Measurements from ENCODE around the gene SP1.
"Not testable (repeated sequence)": the region's sequence is repeated elsewhere in the genome, so short reads cannot be mapped to it uniquely, and the experiment has no call there.

SP1 gene

GRCh38 chr12:53365245-53365904 lies 14.6 kb upstream of the SP1 start:
- DNase-seq = no peak

GRCh38 chr12:53373554-53374133 lies 6.3 kb upstream of the SP1 start:
- not testable (repeated sequence) for DNase-seq

DNA sequence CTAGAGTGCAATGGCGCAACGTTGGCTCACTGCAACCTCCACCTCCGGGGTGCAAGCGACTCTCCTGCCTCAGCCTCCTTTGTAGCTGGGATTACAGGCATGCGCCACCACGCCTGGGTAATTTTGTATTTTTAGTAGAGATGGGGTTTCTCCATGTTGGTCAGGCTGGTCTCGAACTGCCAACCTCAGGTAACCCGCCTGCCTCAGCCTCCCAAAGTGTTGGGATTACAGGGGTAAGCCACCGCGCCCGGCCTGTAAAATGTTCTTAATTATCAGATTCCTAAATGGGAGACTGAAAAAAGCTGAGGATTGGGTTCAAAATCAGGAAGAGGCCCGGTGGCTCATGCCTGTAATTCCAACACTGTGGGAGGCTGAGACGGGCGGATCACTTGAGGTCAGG lies 5.7 kb upstream of the SP1 start:
- not testable (repeated sequence) for DNase-seq

DNA sequence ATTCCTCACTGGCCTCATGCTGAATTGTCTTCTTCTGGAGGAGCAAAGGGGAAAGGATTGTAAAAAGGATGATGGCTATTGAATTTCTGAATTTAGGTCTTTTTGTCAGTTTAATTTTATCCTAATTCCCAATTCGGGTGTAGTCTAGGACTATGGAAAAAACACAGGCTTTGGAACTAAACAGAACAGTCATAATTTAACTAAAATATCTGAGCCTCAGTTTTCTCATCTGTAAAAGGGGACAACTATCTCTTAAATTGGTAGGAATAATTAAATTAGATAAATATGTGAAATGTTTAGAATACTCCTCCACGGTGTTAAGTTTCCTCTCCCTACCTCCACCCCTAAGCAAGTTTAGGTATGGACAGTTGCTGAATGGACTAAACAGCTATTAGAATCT lies 3.2 kb upstream of the SP1 start:
- no peak for DNase-seq

DNA sequence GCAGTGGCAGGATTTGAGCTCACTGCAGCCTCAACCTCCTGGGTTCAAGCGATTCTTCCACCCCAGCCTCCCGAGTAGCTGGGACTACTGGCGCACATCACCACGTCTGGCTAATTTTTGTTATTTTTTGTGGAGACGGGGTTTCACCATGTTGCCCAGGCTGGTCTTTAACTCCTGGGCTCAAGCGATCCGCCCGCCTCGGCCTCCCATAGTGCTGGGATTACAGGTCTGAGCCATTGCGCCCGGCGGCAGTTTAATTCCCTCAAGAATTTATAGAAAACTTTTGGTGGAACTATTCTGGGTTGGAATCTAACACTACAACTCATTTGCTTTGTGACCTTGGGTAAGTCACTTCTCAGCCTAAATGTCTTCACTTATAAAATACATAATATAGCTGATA lies 1.8 kb upstream of the SP1 start:
- DNase-seq = no peak

DNA sequence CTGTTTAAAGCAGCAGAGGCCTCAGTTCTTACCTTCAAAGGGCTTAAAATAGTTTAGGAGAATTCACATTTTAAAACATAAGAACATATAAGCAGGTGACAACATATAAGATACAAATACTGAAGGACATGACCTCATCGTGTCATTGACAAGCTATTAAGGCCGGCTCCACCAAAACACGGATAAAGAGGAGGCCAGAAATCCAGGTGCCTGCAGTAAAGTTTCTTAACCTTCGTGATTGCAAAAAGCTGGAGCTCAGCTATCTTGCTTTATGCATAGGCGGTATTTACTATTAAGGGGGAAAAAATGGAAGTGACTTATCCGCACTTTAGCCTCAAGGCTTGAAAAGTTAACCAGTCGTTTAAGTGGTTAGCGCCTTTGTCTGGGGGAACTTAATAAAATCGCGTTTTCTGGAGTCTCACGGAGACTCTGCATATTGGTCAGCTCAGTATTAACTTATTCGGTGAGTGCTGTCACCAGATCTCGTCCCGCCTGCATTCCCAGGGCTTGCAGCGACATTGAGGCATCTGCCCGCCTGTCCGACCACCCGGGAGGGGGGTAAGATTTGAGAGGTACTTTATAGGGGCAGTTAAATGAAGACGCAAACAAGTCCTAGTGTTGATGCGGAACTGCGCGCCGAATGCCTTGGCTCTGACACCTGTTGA lies 1.1 kb upstream of the SP1 start:
- DNase-seq = no peak

DNA sequence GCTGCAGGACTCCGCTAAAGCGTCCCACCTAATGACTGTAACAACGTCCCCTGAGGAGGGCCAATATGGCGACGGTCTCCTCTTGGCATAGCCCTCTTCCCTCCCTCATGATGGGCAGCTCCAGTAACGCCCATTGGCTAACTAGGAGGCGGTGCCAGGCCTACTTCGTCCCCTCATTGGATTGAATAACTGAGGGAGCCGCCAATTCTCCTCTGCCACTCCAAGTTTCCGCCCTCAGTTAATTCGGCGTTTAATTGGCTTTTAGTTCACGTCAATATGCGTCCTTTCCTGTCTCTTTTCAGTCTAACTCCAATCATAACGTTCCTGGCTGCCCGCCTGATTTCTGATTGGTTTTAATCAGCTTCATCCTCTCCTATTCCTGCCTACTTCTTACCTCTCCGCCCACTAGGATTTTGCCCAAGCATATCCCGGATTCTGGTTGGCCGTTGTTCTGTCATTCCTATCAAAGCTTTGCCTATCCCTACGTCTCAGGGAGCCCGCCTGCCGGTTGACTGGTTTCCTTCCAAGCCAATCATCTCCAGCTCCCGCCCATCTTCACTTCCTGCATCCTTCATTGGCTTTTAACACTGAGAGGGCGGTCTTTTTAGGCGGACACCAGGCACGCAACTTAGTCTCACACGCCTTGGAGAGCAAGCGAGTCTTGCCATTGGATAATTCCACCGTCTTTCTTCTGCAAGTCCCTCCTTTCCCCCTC lies 430 bp upstream of the SP1 start:
- DNase-seq = peak; percentile 86

DNA sequence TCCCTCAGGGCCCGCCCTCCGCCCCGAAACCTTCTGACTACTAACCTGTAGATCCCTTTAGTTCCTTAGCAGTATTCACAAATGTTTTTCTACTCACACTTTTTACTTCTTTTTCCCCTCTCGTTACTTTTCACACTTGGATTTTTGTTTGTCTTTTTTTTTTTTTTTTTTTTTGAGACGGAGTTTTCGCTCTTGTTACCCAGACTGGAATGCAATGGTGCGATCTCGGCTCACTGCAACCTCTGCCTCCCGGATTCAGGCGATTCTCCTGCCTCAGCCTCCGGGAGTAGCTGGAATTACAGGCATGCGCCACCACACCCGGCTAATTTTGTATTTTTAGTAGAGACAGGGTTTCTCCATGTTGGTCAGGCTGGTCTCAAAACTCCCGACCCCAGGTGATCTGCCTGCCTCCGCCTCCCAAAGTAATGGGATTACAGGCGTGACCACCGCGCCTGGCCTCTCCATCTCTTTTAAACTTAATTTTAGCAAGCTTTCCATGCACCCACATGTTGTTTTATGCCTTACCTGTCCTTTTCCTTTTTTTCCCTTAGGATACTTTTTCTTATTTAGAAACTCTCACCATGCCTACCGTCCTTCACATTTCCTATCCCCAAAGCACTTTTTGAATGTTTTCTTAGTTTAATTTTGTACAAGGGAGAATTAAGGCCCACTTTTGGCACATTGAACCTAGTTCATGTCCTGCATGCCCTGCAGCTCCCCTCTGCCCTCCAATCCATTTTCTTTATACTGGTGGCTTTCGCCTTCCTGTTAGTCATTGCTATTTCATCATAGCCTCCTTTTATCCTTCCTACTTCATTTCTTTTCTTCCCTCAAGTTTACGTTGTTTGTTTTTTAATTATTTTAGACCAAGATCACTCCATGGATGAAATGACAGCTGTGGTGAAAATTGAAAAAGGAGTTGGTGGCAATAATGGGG lies 1.1 kb downstream of the SP1 start:
- DNase-seq = no peak

GRCh38 chr12:53381731-53382630 lies 2.0 kb downstream of the SP1 start:
- DNase-seq = peak; percentile 38

- DNase-seq = no peak
Measured at GRCh38 chr12:53383258-53383657, 3.3 kb downstream of the SP1 start.

DNA sequence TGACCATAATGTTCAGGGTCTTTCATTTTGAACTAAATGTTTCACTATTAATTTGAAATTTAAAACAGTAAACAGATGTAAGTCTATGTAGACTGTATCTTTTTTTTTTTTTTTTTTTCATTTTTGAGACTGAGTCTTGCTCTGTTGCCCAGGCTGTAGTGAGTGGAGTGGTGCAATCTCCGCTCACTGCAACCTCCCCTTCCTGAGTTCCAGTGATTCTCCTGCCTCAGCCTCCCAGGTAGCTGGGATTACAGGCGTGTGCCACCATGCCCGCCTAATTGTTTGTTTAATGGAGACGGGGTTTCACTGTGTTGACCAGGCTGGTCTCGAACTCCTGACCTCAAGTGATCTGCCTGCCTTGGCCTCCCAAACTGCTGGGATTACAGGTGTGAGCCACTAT lies 6.4 kb downstream of the SP1 start:
- not testable (repeated sequence) for DNase-seq

- no peak for DNase-seq
Measured at GRCh38 chr12:53388932-53389331, 9.0 kb downstream of the SP1 start.

- DNase-seq = no peak
Measured at GRCh38 chr12:53389702-53390101, 9.7 kb downstream of the SP1 start.

DNA sequence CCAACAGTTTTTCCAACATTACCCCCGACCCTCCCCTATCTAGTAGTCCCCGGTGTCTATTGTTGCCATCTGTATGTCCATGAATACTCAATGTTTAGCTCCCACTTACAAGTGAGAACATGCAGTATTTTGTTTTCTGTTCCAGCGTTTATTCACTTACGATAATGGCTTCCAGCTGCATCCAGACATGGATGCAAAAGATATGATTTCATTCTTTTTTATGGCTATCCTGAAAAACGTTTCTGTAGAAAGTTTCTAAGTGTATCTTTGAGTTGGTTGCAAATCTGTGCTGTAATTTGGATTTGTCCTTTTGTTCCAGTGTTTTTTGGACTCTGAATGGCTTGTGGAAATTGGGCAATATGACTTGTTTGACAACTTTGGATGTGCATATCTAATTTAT lies 11.7 kb downstream of the SP1 start:
- no peak for DNase-seq

GRCh38 chr12:53399896-53400295 lies 19.9 kb downstream of the SP1 start:
- DNase-seq = no peak

DNA sequence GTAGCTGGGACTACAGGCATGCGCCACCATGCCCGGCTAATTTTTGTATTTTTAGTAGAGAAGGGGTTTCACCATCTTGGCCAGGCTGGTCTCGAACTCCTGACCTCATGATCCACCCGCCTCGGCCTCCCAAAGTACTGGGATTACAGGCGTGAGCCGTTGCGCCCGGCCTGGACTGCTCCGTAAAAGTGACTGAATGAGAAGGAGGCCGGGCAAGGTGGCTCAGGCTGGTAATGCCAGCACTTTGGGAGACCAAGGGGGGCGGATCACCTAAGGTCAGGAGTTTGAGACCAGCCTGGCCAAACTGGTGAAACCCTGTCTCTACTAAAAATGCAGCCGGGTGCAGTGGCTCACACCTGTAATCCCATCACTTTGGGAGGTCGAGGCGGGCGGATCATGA lies 22.4 kb downstream of the SP1 start:
- DNase-seq = not testable (repeated sequence)

DNA sequence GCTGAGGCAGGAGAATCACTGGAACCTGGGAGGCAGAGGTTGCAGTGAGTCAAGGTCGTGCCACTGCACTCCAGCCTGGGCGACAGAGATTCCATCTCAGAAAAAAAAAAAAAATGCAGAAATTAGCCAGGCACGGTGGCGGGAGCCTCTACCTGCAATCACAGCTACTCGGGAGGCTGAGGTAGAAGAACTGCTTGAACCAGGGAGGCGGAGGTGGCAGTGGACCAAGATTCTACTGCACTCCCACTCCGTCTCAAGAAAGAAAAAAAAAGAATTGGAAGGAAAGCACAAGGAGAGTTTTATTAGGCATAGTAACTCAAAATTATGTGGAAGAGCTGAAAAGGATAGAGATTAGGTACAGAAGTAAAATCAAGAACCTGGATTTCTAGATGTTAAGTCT lies 22.9 kb downstream of the SP1 start:
- DNase-seq = no peak

GRCh38 chr12:53410951-53411350 lies 31.0 kb downstream of the SP1 start:
- DNase-seq = no peak

GRCh38 chr12:53413485-53414204 lies 33.7 kb downstream of the SP1 start:
- no peak for DNase-seq

- DNase-seq = no peak
Measured at GRCh38 chr12:53414756-53415417, 34.9 kb downstream of the SP1 start.
